Common myeloid progenitor, CD34-positive (primary cell): Measurements from ENCODE around the gene TMCC2.

ENCODE experiments used
- CTCF ChIA-PET: fragments of 350-600 bp; sonication (Branson Sonifier 250); formaldehyde crosslinking; loops from one replicate; lab custom pipeline; 2021; ENCODE audit warnings: antibody characterized with exemption; lab: Charles Lee
- POLR2A ChIA-PET: fragments of 350-600 bp; sonication (Branson Sonifier 250); formaldehyde crosslinking; loops from one replicate; lab custom pipeline; 2021; ENCODE audit warnings: antibody characterized with exemption; lab: Charles Lee
- DNase-seq, 3 donors: peaks; one replicate each; pipeline versions ENCODE4 v3.0.0 to v3.0.0-alpha.2; 2013
- H3K27ac ChIP-seq, 2 experiments: 1 replicate in 1 of 2; 2 replicates in 1 of 2; pipeline ENCODE4 v1.7.0; 2013; ENCODE audit warnings: inconsistent platforms in 2 of 2, low read length in 2 of 2, mild to moderate bottlenecking in 2 of 2, low read depth in 1 of 2, moderate library complexity in 1 of 2; ENCODE audit not compliant: severe bottlenecking in 2 of 2, insufficient read depth in 1 of 2, poor library complexity in 1 of 2
- H3K27me3 ChIP-seq, 5 experiments: replicated peaks in 2 of 5; 1 replicate in 3 of 5; 2 replicates in 2 of 5; pipeline versions ENCODE4 v1.6.1 to v1.7.0; 2013; ENCODE audit warnings: low read length in 4 of 5, mild to moderate bottlenecking in 2 of 5, moderate library complexity in 2 of 5, inconsistent platforms in 1 of 5; ENCODE audit not compliant: insufficient read depth in 5 of 5, control insufficient read depth in 4 of 5
- H3K36me3 ChIP-seq, 4 experiments: 1 replicate in 2 of 4; 2 replicates in 2 of 4; pipeline versions ENCODE4 v1.6.1 to v1.7.0; 2013; ENCODE audit warnings: low read length in 3 of 4, control low read depth in 1 of 4, mild to moderate bottlenecking in 1 of 4; ENCODE audit not compliant: control insufficient read depth in 4 of 4, insufficient read depth in 4 of 4
- H3K4me1 ChIP-seq, 4 experiments: 1 replicate in 3 of 4; 2 replicates in 1 of 4; pipeline versions ENCODE4 v1.6.1 to v1.7.1; 2013; ENCODE audit warnings: low read length in 3 of 4, mild to moderate bottlenecking in 3 of 4, control low read depth in 1 of 4, inconsistent platforms in 1 of 4, moderate library complexity in 1 of 4; ENCODE audit not compliant: control insufficient read depth in 4 of 4, insufficient read depth in 4 of 4; ENCODE audit errors: control extremely low read depth in 1 of 4
- H3K4me3 ChIP-seq, 7 experiments: 1 replicate in 4 of 7; 2 replicates in 3 of 7; pipeline versions ENCODE4 v1.5.1 to v1.7.0; 2013; ENCODE audit warnings: mild to moderate bottlenecking in 7 of 7, low read length in 6 of 7, moderate library complexity in 6 of 7, inconsistent platforms in 2 of 7, low read depth in 2 of 7, control low read depth in 1 of 7; ENCODE audit not compliant: insufficient read depth in 4 of 7, control insufficient read depth in 1 of 7; ENCODE audit errors: extremely low read depth in 1 of 7
- H3K9me3 ChIP-seq, 5 experiments: 1 replicate in 4 of 5; 2 replicates in 1 of 5; pipeline versions ENCODE4 v1.6.1 to v1.7.1; 2013; ENCODE audit warnings: low read length in 4 of 5, mild to moderate bottlenecking in 2 of 5, inconsistent platforms in 1 of 5, low read depth in 1 of 5, moderate library complexity in 1 of 5; ENCODE audit not compliant: control insufficient read depth in 4 of 5, insufficient read depth in 2 of 5; ENCODE audit errors: control extremely low read depth in 1 of 5
- WGBS: methylation state at CpG from one replicate; pipeline ENCODE4 v1.1.5; 2013; ENCODE audit not compliant: insufficient coverage; 5-methylcytosine and 5-hydroxymethylcytosine counted together

Gene TMCC2

GRCh38 chr1:205258261-205258691 lies 30.5 kb downstream of the TMCC2 start:
- H3K27me3 ChIP-seq, result peaks cover 0 to 28% (median 11%) of the 10 kb centered on the region in 5 experiments
- ChIA-PET POLR2A (no interaction called here), CTCF (interaction anchor here (1.3 to 38.2 kb wide), 10 partner anchors 16 to 269 kb away, joined by 3 to 1168 read pairs (median 24); partner anchors contain the start of genes NUAK2, RBBP5 and TMCC2)
- no peaks in the 10 kb centered on the region for H3K9me3 ChIP-seq
- H3K36me3 ChIP-seq, result no peaks in the 10 kb centered on the region
- no peak for DNase-seq
- H3K4me1 ChIP-seq, result peaks cover 3 to 40% (median 24%) of the 10 kb centered on the region in 4 experiments
- H3K4me3 ChIP-seq, result no peak overlapping the region
- H3K27ac ChIP-seq, result no peak overlapping the region
- 90% methylated on average over 5 of the region's 7 CpGs for WGBS

- no peak overlapping the region for H3K4me3 ChIP-seq
- no peaks in the 10 kb centered on the region for H3K36me3 ChIP-seq
- H3K4me1 ChIP-seq, result peaks cover 3 to 43% (median 28%) of the 10 kb centered on the region in 4 experiments
- CTCF ChIA-PET, result interaction anchor here (1.3 to 38.2 kb wide), 10 partner anchors 9 to 270 kb away, joined by 3 to 1168 read pairs (median 24); partner anchors contain the start of genes NUAK2, RBBP5 and TMCC2
- WGBS, result 94% methylated on average over 6 of the region's 8 CpGs
- no peak for DNase-seq
- POLR2A ChIA-PET, result no interaction called here
- no peak overlapping the region for H3K27ac ChIP-seq
- no peaks in the 10 kb centered on the region for H3K9me3 ChIP-seq
- H3K27me3 ChIP-seq, result peaks cover 0 to 28% (median 11%) of the 10 kb centered on the region in 5 experiments
Measured at GRCh38 chr1:205258719-205259118, 31.0 kb downstream of the TMCC2 start.

- CTCF ChIA-PET, result interaction anchor here (0.7 to 38.2 kb wide), 9 partner anchors 9 to 283 kb away, joined by 3 to 1168 read pairs (median 38); partner anchors contain the start of genes NUAK2 and TMCC2
- Histone ChIP-seq H3K27me3 (peaks cover 0 to 28% (median 11%) of the 10 kb centered on the region in 5 experiments), H3K4me1 (peaks cover 3 to 43% (median 29%) of the 10 kb centered on the region in 4 experiments), H3K9me3 (no peaks in the 10 kb centered on the region), H3K27ac (no peak overlapping the region), H3K36me3 (no peaks in the 10 kb centered on the region), H3K4me3 (no peak overlapping the region)
- DNase-seq, result no peak
- POLR2A ChIA-PET, result no interaction called here
- WGBS, result 100% methylated on average over 9 of the region's 10 CpGs
Measured at GRCh38 chr1:205259324-205259832, 31.6 kb downstream of the TMCC2 start.

GRCh38 chr1:205259998-205260397 lies 32.3 kb downstream of the TMCC2 start:
- ChIA-PET POLR2A (no interaction called here), CTCF (interaction anchor here (1.5 to 38.2 kb wide), 7 partner anchors 10 to 119 kb away, joined by 3 to 1168 read pairs (median 116); partner anchors contain the start of genes NUAK2 and TMCC2)
- no peak for DNase-seq
- Histone ChIP-seq H3K36me3 (no peaks in the 10 kb centered on the region), H3K4me1 (peaks cover 3 to 43% (median 29%) of the 10 kb centered on the region in 4 experiments), H3K4me3 (no peak overlapping the region), H3K27ac (no peak overlapping the region), H3K9me3 (no peaks in the 10 kb centered on the region), H3K27me3 (peaks cover 0 to 31% (median 11%) of the 10 kb centered on the region in 5 experiments)
- WGBS, result 100% methylated on average over 1 of the region's 1 CpG

- H3K9me3 ChIP-seq, result no peaks in the 10 kb centered on the region
- H3K4me1 ChIP-seq, result peaks cover 3 to 34% (median 29%) of the 10 kb centered on the region in 4 experiments
- no peak overlapping the region for H3K4me3 ChIP-seq
- H3K27me3 ChIP-seq, result peaks cover 0 to 34% (median 11%) of the 10 kb centered on the region in 5 experiments
- POLR2A ChIA-PET, result interaction anchor here (0.9 kb wide), 1 partner anchor 64 kb away, joined by 5 read pairs; no protein-coding TSS in a partner anchor
- H3K27ac ChIP-seq, result no peak overlapping the region
- WGBS, result 31% methylated on average over 2 of the region's 8 CpGs
- DNase-seq, result peak in 2 of 3 donors; percentile 79 to 86
- CTCF ChIA-PET, result interaction anchor here (1.0 to 38.2 kb wide), 9 partner anchors 13 to 360 kb away, joined by 3 to 1168 read pairs (median 3); partner anchors contain the start of genes NUAK2 and TMCC2
- H3K36me3 ChIP-seq, result no peaks in the 10 kb centered on the region
Measured at GRCh38 chr1:205260948-205261732, 33.4 kb downstream of the TMCC2 start.

- ChIA-PET POLR2A (interaction anchor here (0.6 to 0.9 kb wide), 2 partner anchors 63 to 104 kb away, joined by 3 to 5 read pairs; no protein-coding TSS in a partner anchor), CTCF (interaction anchor here (0.9 to 38.2 kb wide), 13 partner anchors 12 to 361 kb away, joined by 3 to 1168 read pairs (median 3); partner anchors contain the start of gene NUAK2)
- 50% methylated on average over 2 of the region's 5 CpGs for WGBS
- peaks cover 3 to 37% (median 32%) of the 10 kb centered on the region in 4 experiments for H3K4me1 ChIP-seq
- H3K9me3 ChIP-seq, result no peaks in the 10 kb centered on the region
- peak overlapping the region in 1 of 7 experiments; percentile 30 for H3K4me3 ChIP-seq
- peak in 2 of 3 donors; percentile 40 to 44 for DNase-seq
- H3K27ac ChIP-seq, result no peak overlapping the region
- no peaks in the 10 kb centered on the region for H3K36me3 ChIP-seq
- peaks cover 0 to 34% (median 13%) of the 10 kb centered on the region in 5 experiments for H3K27me3 ChIP-seq
Measured at GRCh38 chr1:205261946-205262691, 34.4 kb downstream of the TMCC2 start.
